SK-N-SH treated with all-trans-retinoic acid at 6 μM for 48 hours (cell line): ENCODE results near the gene MITF.

ENCODE experiments used
- ATAC-seq: fragments of 200-7000 bp; cut with Tn5 transposase; 3 replicates; pipeline ENCODE4 v1.9.1; 2020; ENCODE audit warnings: mild to moderate bottlenecking, moderate library complexity
- ARNTL ChIP-seq: fragments of 450-650 bp; formaldehyde crosslinking; IDR thresholded peaks from 2 replicates; pipeline ENCODE4 v1.5.0; 2020; ENCODE audit warnings: low read depth, mild to moderate bottlenecking, moderate library complexity, borderline replicate concordance
- BACH2 ChIP-seq: fragments of 250-450 bp; sonication (Bioruptor Pico); IDR thresholded peaks from 2 replicates; pipeline ENCODE4 v1.9.0; 2021; ENCODE audit warnings: mild to moderate bottlenecking, borderline replicate concordance
- CREB5 ChIP-seq: fragments of 250-450 bp; sonication (Bioruptor Pico); IDR thresholded peaks from 2 replicates; pipeline ENCODE4 v1.5.1; 2020; ENCODE audit warnings: low read depth, mild to moderate bottlenecking, moderate library complexity
- CSDC2 ChIP-seq: fragments of 250-450 bp; sonication (Bioruptor Pico); IDR thresholded peaks from 2 replicates; pipeline ENCODE4 v1.5.0; 2020; ENCODE audit warnings: mild to moderate bottlenecking, moderate library complexity
- CSRNP3 ChIP-seq: fragments of 250-450 bp; sonication (Bioruptor Pico); IDR thresholded peaks from 2 replicates; pipeline ENCODE4 v1.5.1; 2021; ENCODE audit warnings: mild to moderate bottlenecking, moderate library complexity
- ESRRG ChIP-seq: fragments of 250-450 bp; sonication (Bioruptor Pico); IDR thresholded peaks from 2 replicates; pipeline ENCODE4 v1.6.1; 2021; ENCODE audit warnings: mild to moderate bottlenecking
- GLIS3 ChIP-seq: fragments of 250-450 bp; sonication (Bioruptor Pico); IDR thresholded peaks from 2 replicates; pipeline ENCODE4 v1.5.0; 2020; ENCODE audit warnings: mild to moderate bottlenecking, moderate library complexity
- ISL1 ChIP-seq: fragments of 250-450 bp; sonication (Bioruptor Pico); IDR thresholded peaks from 2 replicates; pipeline ENCODE4 v2.1.2; 2022; ENCODE audit warnings: mild to moderate bottlenecking, moderate library complexity
- OSR1 ChIP-seq: fragments of 250-450 bp; sonication (Bioruptor Pico); IDR thresholded peaks from 2 replicates; pipeline ENCODE4 v1.8.0; 2022; ENCODE audit warnings: moderate library complexity, mild to moderate bottlenecking, inconsistent platforms
- PATZ1 ChIP-seq: fragments of 250-450 bp; sonication (Bioruptor Pico); IDR thresholded peaks from 2 replicates; pipeline ENCODE4 v1.8.0; 2020; ENCODE audit warnings: mild to moderate bottlenecking, moderate library complexity, borderline replicate concordance
- POU6F1 ChIP-seq: fragments of 250-450 bp; sonication (Bioruptor Pico); IDR thresholded peaks from 2 replicates; pipeline ENCODE4 v1.8.0; 2021; ENCODE audit warnings: low read depth, mild to moderate bottlenecking, moderate library complexity, borderline replicate concordance
- RARB ChIP-seq: fragments of 250-450 bp; sonication (Bioruptor Pico); IDR thresholded peaks from 2 replicates; pipeline ENCODE4 v1.8.0; 2021; ENCODE audit warnings: mild to moderate bottlenecking, moderate library complexity
- SNAI2 ChIP-seq: fragments of 250-450 bp; sonication (Bioruptor Pico); IDR thresholded peaks from 2 replicates; pipeline ENCODE4 v1.5.0; 2020; ENCODE audit warnings: mild to moderate bottlenecking, moderate library complexity
- TCF4 ChIP-seq: fragments of 250-450 bp; sonication (Bioruptor Pico); IDR thresholded peaks from 2 replicates; pipeline ENCODE4 v1.8.0; 2021; ENCODE audit warnings: mild to moderate bottlenecking, moderate library complexity, borderline replicate concordance
- TOX ChIP-seq: fragments of 250-450 bp; sonication (Bioruptor Pico); IDR thresholded peaks from 2 replicates; pipeline ENCODE4 v1.8.0; 2021; ENCODE audit warnings: mild to moderate bottlenecking, moderate library complexity, borderline replicate concordance
- TSHZ2 ChIP-seq: fragments of 250-450 bp; sonication (Bioruptor Pico); IDR thresholded peaks from 2 replicates; pipeline ENCODE4 v1.5.0; 2020; ENCODE audit warnings: mild to moderate bottlenecking, moderate library complexity
- ZC3H10 ChIP-seq: fragments of 250-450 bp; sonication (Bioruptor Pico); IDR thresholded peaks from 2 replicates; pipeline ENCODE4 v1.5.1; 2021; ENCODE audit warnings: mild to moderate bottlenecking, moderate library complexity
- ZFP3 ChIP-seq: fragments of 250-450 bp; sonication (Bioruptor Pico); IDR thresholded peaks from 2 replicates; pipeline ENCODE4 v1.5.0; 2020; ENCODE audit warnings: mild to moderate bottlenecking, moderate library complexity
- ZNF565 ChIP-seq: fragments of 450-650 bp; formaldehyde crosslinking; conservative IDR thresholded peaks from 2 replicates; pipeline ENCODE4 v1.5.0; 2020; ENCODE audit warnings: low read depth, mild to moderate bottlenecking, moderate library complexity
- ZNF70 ChIP-seq: fragments of 450-650 bp; formaldehyde crosslinking; IDR thresholded peaks from 2 replicates; pipeline ENCODE4 v1.5.0; 2020; ENCODE audit warnings: mild to moderate bottlenecking, moderate library complexity

MITF gene

GRCh38 chr3:69710153-69710977 is 28.9 kb upstream of the MITF start (continued):
- no peak for TF ChIP-seq ESRRG (CRISPR knock-in tag)
- TF ChIP-seq, all 23 proteins: peak for 0

GRCh38 chr3:69712269-69712668 is 27.0 kb upstream of the MITF start:
- TF ChIP-seq SNAI2 (CRISPR knock-in tag): no peak
- TF ChIP-seq ESRRG (CRISPR knock-in tag): no peak
- TF ChIP-seq ISL1: no peak
- no peak for TF ChIP-seq RARB (CRISPR knock-in tag)
- TF ChIP-seq CSRNP3 (CRISPR knock-in tag): no peak
- TF ChIP-seq TOX (CRISPR knock-in tag): no peak
- no peak for TF ChIP-seq CSDC2
- no peak for TF ChIP-seq OSR1 (CRISPR knock-in tag)
- no peak for TF ChIP-seq TCF4
- TF ChIP-seq ZNF565: no peak
- TF ChIP-seq ARNTL: no peak
- no peak for TF ChIP-seq GLIS3 (CRISPR knock-in tag)
- no peak for TF ChIP-seq ZC3H10 (CRISPR knock-in tag)
- no peak for TF ChIP-seq ZFP3
- no peak for TF ChIP-seq ZNF70 (CRISPR knock-in tag)
- no peak for TF ChIP-seq CREB5 (CRISPR knock-in tag)
- ATAC-seq: no peak

GRCh38 chr3:69712933-69713332 is 26.3 kb upstream of the MITF start:
- TF ChIP-seq ESRRG (CRISPR knock-in tag): no peak
- TF ChIP-seq ZNF565: no peak
- ATAC-seq: no peak

- no peak for ATAC-seq
- no peak for TF ChIP-seq ESRRG (CRISPR knock-in tag)
- TF ChIP-seq ISL1: no peak
- TF ChIP-seq ARNTL: no peak
- no peak for TF ChIP-seq CSRNP3 (CRISPR knock-in tag)
- TF ChIP-seq TOX (CRISPR knock-in tag): no peak
- TF ChIP-seq ZC3H10 (CRISPR knock-in tag): no peak
- TF ChIP-seq POU6F1 (CRISPR knock-in tag): no peak
- no peak for TF ChIP-seq PATZ1
- TF ChIP-seq BACH2: no peak
- no peak for TF ChIP-seq TSHZ2 (CRISPR knock-in tag)
Measured at GRCh38 chr3:69715204-69715603, 24.1 kb upstream of the MITF start.
